Measurements from ENCODE around the gene SIM1.

The SIM1 gene

DNA sequence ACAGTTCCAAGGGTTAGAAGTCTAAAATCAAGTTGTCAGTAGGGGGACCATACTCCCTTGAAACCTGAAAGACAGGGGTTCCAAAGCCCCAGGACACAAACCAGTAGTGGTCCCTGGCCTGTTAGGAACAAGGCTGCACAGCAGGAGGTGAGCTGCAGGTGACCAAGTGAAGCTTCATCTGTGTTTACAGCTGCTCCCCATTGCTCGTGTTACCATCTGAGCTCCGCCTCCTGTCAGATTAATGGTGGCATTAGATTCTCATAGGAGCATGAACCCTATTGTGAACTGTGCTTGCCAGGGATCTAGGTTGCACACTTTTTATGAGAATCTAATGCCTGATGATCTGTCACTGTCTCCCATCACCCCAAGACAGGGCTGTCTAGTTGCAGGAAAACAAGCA, 25.3 kb upstream of the SIM1 start:
- TF ChIP-seq POLR2AphosphoS5 (IDR thresholded peaks at IDR 0.05; ENCODE audit: low read depth, low read length) (no peak), POLR2A (IDR thresholded peaks at IDR 0.05; ENCODE audit: low read depth, low read length) (no peak), TAF1 (IDR thresholded peaks at IDR 0.05; ENCODE audit: borderline replicate concordance, low read depth, low read length) (no peak)
- DNase-seq (ENCODE audit: insufficient read length) (no peak), FAIRE-seq (no peak)

GRCh38 chr6:100488244-100488643, 23.5 kb upstream of the SIM1 start:
- FAIRE-seq (no peak), DNase-seq (ENCODE audit: insufficient read length) (no peak)
- TF ChIP-seq POLR2A (IDR thresholded peaks at IDR 0.05; ENCODE audit: low read depth, low read length), result no peak
- no peak for TF ChIP-seq TAF1 (IDR thresholded peaks at IDR 0.05; ENCODE audit: borderline replicate concordance, low read depth, low read length)
- no peak for TF ChIP-seq POLR2AphosphoS5 (IDR thresholded peaks at IDR 0.05; ENCODE audit: low read depth, low read length)

- TF ChIP-seq POLR2AphosphoS5 (IDR thresholded peaks at IDR 0.05; ENCODE audit: low read depth, low read length), result no peak
- no peak for TF ChIP-seq POLR2A (IDR thresholded peaks at IDR 0.05; ENCODE audit: low read depth, low read length)
- no peak for DNase-seq (ENCODE audit: insufficient read length)
- FAIRE-seq, result no peak
Measured at GRCh38 chr6:100487638-100488037, 22.9 kb upstream of the SIM1 start.

- DNase-seq (ENCODE audit: insufficient read length) (no peak), FAIRE-seq (no peak)
- TF ChIP-seq POLR2A (IDR thresholded peaks at IDR 0.05; ENCODE audit: low read depth, low read length) (no peak), POLR2AphosphoS5 (IDR thresholded peaks at IDR 0.05; ENCODE audit: low read depth, low read length) (no peak), TAF1 (IDR thresholded peaks at IDR 0.05; ENCODE audit: borderline replicate concordance, low read depth, low read length) (no peak)
Measured at GRCh38 chr6:100485268-100485667, 20.5 kb upstream of the SIM1 start.

GRCh38 chr6:100484474-100484873, 19.8 kb upstream of the SIM1 start:
- FAIRE-seq, result no peak
- TF ChIP-seq POLR2AphosphoS5 (IDR thresholded peaks at IDR 0.05; ENCODE audit: low read depth, low read length) (no peak), TAF1 (IDR thresholded peaks at IDR 0.05; ENCODE audit: borderline replicate concordance, low read depth, low read length) (no peak), POLR2A (IDR thresholded peaks at IDR 0.05; ENCODE audit: low read depth, low read length) (no peak)
- no peak for DNase-seq (ENCODE audit: insufficient read length)

DNA sequence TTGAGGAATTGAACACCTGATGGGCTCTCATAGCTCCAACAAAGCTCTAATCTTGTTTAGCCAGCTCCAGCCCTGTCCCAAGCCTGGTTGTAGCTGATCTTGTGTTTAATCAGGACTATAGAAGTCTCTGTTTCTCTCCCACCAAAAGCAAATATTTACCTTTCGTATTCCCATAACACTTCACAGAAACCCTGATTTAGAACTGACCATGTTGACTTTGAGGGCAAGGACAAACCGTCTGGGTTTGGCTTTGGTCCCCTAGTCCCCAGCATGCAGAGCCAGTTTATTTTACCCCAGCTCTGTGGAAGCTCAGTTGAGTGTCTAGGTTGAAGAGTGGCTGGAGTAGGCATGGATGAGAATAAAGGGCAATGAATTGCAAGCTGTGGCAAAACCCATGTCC, 18.0 kb upstream of the SIM1 start:
- DNase-seq (ENCODE audit: insufficient read length), result no peak
- TF ChIP-seq POLR2A (IDR thresholded peaks at IDR 0.05; ENCODE audit: low read depth, low read length), result no peak
- TF ChIP-seq POLR2AphosphoS5 (IDR thresholded peaks at IDR 0.05; ENCODE audit: low read depth, low read length), result no peak
- no peak for TF ChIP-seq TAF1 (IDR thresholded peaks at IDR 0.05; ENCODE audit: borderline replicate concordance, low read depth, low read length)
- FAIRE-seq, result no peak

DNA sequence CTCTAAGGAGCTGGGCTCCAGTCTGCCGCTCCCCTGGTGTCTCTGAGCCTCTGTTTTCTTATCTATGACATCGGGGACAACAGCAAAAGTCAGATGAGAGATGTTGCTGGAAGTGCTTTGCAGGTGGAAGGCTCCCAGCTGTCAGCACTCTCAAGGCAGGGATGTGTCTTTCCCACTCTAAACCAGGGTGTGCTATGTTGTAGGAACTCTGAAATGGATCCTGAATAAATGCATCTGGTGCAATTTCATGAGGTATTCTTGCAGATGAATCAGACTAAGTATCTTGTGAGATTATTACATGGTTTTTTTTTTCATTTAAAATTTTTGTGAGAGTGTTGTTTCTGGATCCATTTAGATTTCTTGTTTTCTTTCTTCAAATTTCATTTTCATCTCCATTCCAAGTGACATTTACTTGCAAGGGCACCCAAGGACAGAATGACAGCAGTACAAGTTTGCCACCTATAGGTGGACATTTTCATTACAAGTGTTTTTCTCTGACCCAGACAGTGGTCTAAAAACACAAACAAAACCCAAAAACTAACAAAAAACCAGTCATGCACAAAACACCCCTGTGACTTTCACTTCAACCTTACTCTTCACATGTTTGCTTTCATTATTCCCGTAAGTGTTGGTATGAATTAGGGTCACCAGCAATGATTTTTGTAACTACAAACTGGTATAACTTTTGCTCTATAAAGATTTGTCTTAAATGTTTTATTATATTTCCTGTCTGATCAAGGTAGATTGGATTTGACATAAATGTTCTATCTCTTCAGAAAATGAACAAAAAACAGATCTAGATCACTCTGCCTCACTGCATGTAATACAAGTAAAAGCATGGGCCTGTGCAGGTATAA, 14.7 kb upstream of the SIM1 start:
- no peak for DNase-seq (ENCODE audit: insufficient read length)
- TF ChIP-seq POLR2AphosphoS5 (IDR thresholded peaks at IDR 0.05; ENCODE audit: low read depth, low read length), result no peak
- TF ChIP-seq TAF1 (IDR thresholded peaks at IDR 0.05; ENCODE audit: borderline replicate concordance, low read depth, low read length), result no peak
- TF ChIP-seq POLR2A (IDR thresholded peaks at IDR 0.05; ENCODE audit: low read depth, low read length), result no peak
- FAIRE-seq, result peak; percentile 61

GRCh38 chr6:100475554-100476320, 11.0 kb upstream of the SIM1 start:
- DNase-seq (ENCODE audit: insufficient read length), result no peak
- peak; percentile 64 for FAIRE-seq
- TF ChIP-seq POLR2AphosphoS5 (IDR thresholded peaks at IDR 0.05; ENCODE audit: low read depth, low read length), result no peak
- TF ChIP-seq TAF1 (IDR thresholded peaks at IDR 0.05; ENCODE audit: borderline replicate concordance, low read depth, low read length), result no peak
- TF ChIP-seq POLR2A (IDR thresholded peaks at IDR 0.05; ENCODE audit: low read depth, low read length), result no peak

DNA sequence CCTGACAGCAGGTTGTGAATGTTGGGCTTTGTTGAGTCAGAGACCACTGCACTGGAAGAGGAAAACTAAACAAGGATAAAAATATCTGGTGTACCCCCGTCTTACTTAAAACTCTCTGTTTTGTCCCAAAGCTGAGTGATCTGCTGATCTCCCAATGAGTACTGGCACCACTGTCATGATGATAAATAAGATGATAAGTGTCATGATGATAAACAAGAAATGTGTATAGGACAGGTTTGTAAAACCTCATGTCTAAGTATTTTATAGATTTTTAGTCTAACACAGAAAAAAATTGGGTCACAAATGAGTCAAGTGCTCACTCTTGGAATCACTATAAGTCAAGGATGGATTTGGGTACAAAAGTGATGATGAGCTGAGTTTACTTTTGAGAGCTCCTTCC, 8.5 kb upstream of the SIM1 start:
- TF ChIP-seq POLR2A (IDR thresholded peaks at IDR 0.05; ENCODE audit: low read depth, low read length) (no peak), POLR2AphosphoS5 (IDR thresholded peaks at IDR 0.05; ENCODE audit: low read depth, low read length) (no peak), TAF1 (IDR thresholded peaks at IDR 0.05; ENCODE audit: borderline replicate concordance, low read depth, low read length) (no peak)
- FAIRE-seq, result no peak
- no peak for DNase-seq (ENCODE audit: insufficient read length)

DNA sequence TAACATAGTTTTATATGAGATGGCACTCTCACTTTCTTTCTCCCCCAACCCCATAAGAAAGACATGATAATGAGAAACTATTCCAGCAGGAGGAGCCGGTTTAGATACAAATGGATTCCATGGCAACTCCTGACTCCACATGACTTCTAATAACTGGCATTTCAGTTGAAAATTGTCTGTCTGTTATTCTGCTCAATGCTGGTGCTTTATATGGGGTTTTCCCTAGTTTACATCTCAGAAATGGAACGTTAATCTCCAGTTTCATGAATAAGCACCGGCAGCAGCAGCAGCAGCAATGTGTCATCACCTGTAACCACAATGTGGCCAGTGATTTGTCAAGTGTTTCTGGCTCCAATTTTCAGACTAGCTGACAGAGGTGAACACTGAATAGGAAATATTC, 8.0 kb upstream of the SIM1 start:
- FAIRE-seq (peak; percentile 89), DNase-seq (ENCODE audit: insufficient read length) (no peak)
- TF ChIP-seq TAF1 (IDR thresholded peaks at IDR 0.05; ENCODE audit: borderline replicate concordance, low read depth, low read length), result no peak
- no peak for TF ChIP-seq POLR2AphosphoS5 (IDR thresholded peaks at IDR 0.05; ENCODE audit: low read depth, low read length)
- TF ChIP-seq POLR2A (IDR thresholded peaks at IDR 0.05; ENCODE audit: low read depth, low read length), result no peak

DNA sequence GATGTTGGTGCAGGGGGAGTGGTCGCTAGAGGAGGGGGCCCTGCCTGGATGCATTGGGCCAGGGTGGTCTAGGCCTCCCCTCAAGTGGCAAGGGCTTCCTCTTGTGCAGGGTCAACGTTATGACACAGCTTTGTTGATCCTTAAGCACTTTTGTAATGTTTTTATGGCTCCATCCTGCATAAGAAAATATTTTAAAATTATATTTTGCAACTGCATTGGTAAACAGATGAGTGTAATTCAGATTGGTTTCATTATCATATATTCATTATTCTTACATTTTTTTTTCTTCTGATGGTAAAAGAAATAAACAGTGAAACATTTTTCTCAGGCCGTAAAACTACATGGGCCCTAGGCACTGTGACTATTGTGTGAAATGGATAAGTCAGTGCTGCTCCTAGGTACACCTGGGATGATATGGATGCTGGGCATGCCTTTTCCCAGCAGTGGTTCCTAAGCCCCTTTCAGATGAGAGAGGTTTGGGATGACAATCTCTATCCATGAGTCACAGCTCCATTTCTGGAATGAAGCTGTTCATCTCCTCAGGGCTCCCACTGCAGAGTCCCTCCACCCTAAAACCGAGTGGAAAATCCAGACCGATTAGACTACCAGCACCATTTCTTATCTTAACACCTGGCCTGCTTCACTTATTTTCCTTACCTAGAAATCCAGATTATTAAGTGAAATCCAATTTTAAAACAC, 5.8 kb upstream of the SIM1 start:
- DNase-seq (ENCODE audit: insufficient read length), result no peak
- FAIRE-seq, result no peak
- TF ChIP-seq POLR2A (IDR thresholded peaks at IDR 0.05; ENCODE audit: low read depth, low read length) (no peak), POLR2AphosphoS5 (IDR thresholded peaks at IDR 0.05; ENCODE audit: low read depth, low read length) (no peak), TAF1 (IDR thresholded peaks at IDR 0.05; ENCODE audit: borderline replicate concordance, low read depth, low read length) (no peak)
